Endothelial cell of umbilical vein (primary cell): ENCODE measurements around the gene SDF4. TPM values are rescaled to one million over a fixed set of nuclear protein-coding genes. Genes with fewer than 3 reads are reported as not detected.

Experiments used
- BruUV-seq: library from RNA; stranded (reverse); fragments of 400-500 nt; replicated peaks from 2 replicates; lab custom pipeline; 2021; lab: Mats Ljungman, UMichigan
- CTCF ChIA-PET: fragments of 300-600, 350-600 bp; sonication (Branson Sonifier 250); formaldehyde crosslinking; loops from one replicate; lab custom pipeline; 2021; ENCODE audit warnings: antibody characterized with exemption, inconsistent platforms; lab: Charles Lee
- POLR2A ChIA-PET: fragments of 300-600, 350-600 bp; sonication (Branson Sonifier 250); formaldehyde crosslinking; loops from one replicate; lab custom pipeline; 2021; ENCODE audit warnings: antibody characterized with exemption, inconsistent platforms; lab: Charles Lee
- DNase-seq: peaks from one replicate; pipeline ENCODE4 v3.0.0-alpha.2; 2011; ENCODE audit warnings: low read depth, low spot score
- FAIRE-seq: peaks from 2 replicates; lab custom pipeline; 2011; peaks lifted over from hg19 to GRCh38; lab: Jason Lieb, UNC
- H2AFZ ChIP-seq: 2 replicates; pipeline ENCODE4 v1.6.0; 2012; ENCODE audit warnings: low read depth, low read length, control low read depth, inconsistent platforms
- H3K27ac ChIP-seq: 2 replicates; pipeline ENCODE4 v1.5.1; 2011; ENCODE audit warnings: low read depth, mild to moderate bottlenecking, control low read depth, low read length, moderate library complexity; ENCODE audit not compliant: insufficient read depth
- H3K27me3 ChIP-seq, 2 experiments: 2 replicates each; pipeline versions ENCODE4 v1.6.0 to v1.6.1; 2011; ENCODE audit warnings: low read length in 2 of 2, mixed read lengths in 1 of 2; ENCODE audit not compliant: control insufficient read depth in 2 of 2, insufficient read depth in 2 of 2
- H3K36me3 ChIP-seq, 2 experiments: 2 replicates in 1 of 2; 3 replicates in 1 of 2; pipeline ENCODE4 v1.5.1; 2011; ENCODE audit warnings: low read length in 2 of 2, mild to moderate bottlenecking in 1 of 2, moderate library complexity in 1 of 2; ENCODE audit not compliant: control insufficient read depth in 2 of 2, insufficient read depth in 2 of 2; ENCODE audit errors: extremely low read depth in 1 of 2
- H3K4me1 ChIP-seq: 3 replicates; pipeline ENCODE4 v1.5.1; 2011; ENCODE audit warnings: mild to moderate bottlenecking, low read length; ENCODE audit not compliant: control insufficient read depth, insufficient read depth; ENCODE audit errors: extremely low read depth
- H3K4me2 ChIP-seq: 2 replicates; pipeline ENCODE4 v1.6.1; 2011; ENCODE audit warnings: low read length, control low read depth, mixed read lengths; ENCODE audit not compliant: insufficient read depth
- H3K4me3 ChIP-seq, 3 experiments: fragments of 200-600 bp in 1 of 3; sonication (generic), shearing (Covaris generic) in 1 of 3; replicated peaks in 1 of 3; 2 replicates each; pipeline ENCODE4 v1.5.1; 2011 to 2016; ENCODE audit warnings: control low read depth in 3 of 3, low read length in 3 of 3, mild to moderate bottlenecking in 2 of 3, inconsistent platforms in 1 of 3, low read depth in 1 of 3, moderate library complexity in 1 of 3; ENCODE audit not compliant: insufficient read depth in 1 of 3
- H3K79me2 ChIP-seq: 2 replicates; pipeline ENCODE4 v1.6.0; 2012; ENCODE audit warnings: low read length, inconsistent platforms; ENCODE audit not compliant: control insufficient read depth, insufficient read depth
- H3K9ac ChIP-seq: replicated peaks from 2 replicates; pipeline ENCODE3; 2011; ENCODE audit warnings: low read length, control low read depth; ENCODE audit not compliant: insufficient read depth; ENCODE audit errors: extremely low read depth
- H3K9me1 ChIP-seq: replicated peaks from 3 replicates; pipeline ENCODE4 v1.6.0; 2011; ENCODE audit warnings: mild to moderate bottlenecking, low read length; ENCODE audit not compliant: control insufficient read depth, insufficient read depth; ENCODE audit errors: extremely low read depth
- H3K9me3 ChIP-seq: replicated peaks from 2 replicates; pipeline ENCODE4 v1.5.1; 2012; ENCODE audit warnings: low read length, inconsistent platforms; ENCODE audit not compliant: control insufficient read depth, insufficient read depth
- H4K20me1 ChIP-seq: replicated peaks from 2 replicates; pipeline ENCODE3; 2011; ENCODE audit warnings: mild to moderate bottlenecking, low read length; ENCODE audit not compliant: control insufficient read depth, insufficient read depth; ENCODE audit errors: extremely low read depth
- EZH2 ChIP-seq: IDR thresholded peaks from 2 replicates; pipeline ENCODE4 v1.6.1; 2012; ENCODE audit warnings: borderline replicate concordance, low read depth, mild to moderate bottlenecking, moderate library complexity, low read length, inconsistent platforms; ENCODE audit not compliant: severe bottlenecking
- FOS ChIP-seq: IDR thresholded peaks from 2 replicates; pipeline ENCODE4 v1.6.1; 2011; ENCODE audit warnings: mild to moderate bottlenecking, low read length, moderate library complexity, borderline replicate concordance; ENCODE audit not compliant: insufficient read depth
- GATA2 ChIP-seq: IDR thresholded peaks from 2 replicates; pipeline ENCODE4 v1.7.0; 2011; ENCODE audit warnings: low read depth, mild to moderate bottlenecking, moderate library complexity, mixed read lengths, low read length; ENCODE audit not compliant: insufficient read length, insufficient read depth
- JUN ChIP-seq: IDR thresholded peaks from 2 replicates; pipeline ENCODE4 v1.6.1; 2011; ENCODE audit warnings: borderline replicate concordance, low read depth; ENCODE audit not compliant: insufficient read length, insufficient read depth
- MAX ChIP-seq: IDR thresholded peaks from 2 replicates; pipeline ENCODE4 v1.6.1; 2011; ENCODE audit not compliant: insufficient read depth, insufficient read length
- MYC ChIP-seq: IDR thresholded peaks from one replicate; pipeline ENCODE4 v1.6.1; 2011; ENCODE audit warnings: mild to moderate bottlenecking, low read depth, low read length
- POLR2A ChIP-seq: IDR thresholded peaks from 2 replicates; pipeline ENCODE4 v1.6.1; 2012; ENCODE audit warnings: low read depth, mild to moderate bottlenecking, control low read depth, low read length
- POLR2AphosphoS5 ChIP-seq: IDR thresholded peaks from 2 replicates; pipeline ENCODE4 v1.6.1; 2012; ENCODE audit warnings: low read depth, mild to moderate bottlenecking, control low read depth, low read length, moderate library complexity; ENCODE audit not compliant: insufficient read depth
- dilution Hi-C: fragments of 300-500 bp; cut with MboI; formaldehyde crosslinking; loops from one replicate; pipeline ENCODE4 v1.15.0; 2019; ENCODE audit warnings: low sequenced_read_pairs; ENCODE audit not compliant: extremely low pct_ligation_motif_present
- intact Hi-C: fragments of 100-400 bp; cut with micrococcal nuclease; formaldehyde crosslinking; loops from one replicate; pipeline ENCODE4 v1.10.0; 2022
- polyA plus RNA-seq, 4 experiments: library from polyadenylated mRNA; depleted of rRNA in 3 of 4; stranded (reverse) in 3 of 4; unstranded in 1 of 4; fragments of >200 nt; gene quantifications; 2 replicates each; pipeline versions ENCODE4 v1.2.1 to v1.2.3, GENCODE V29; 2011 to 2012; ENCODE audit warnings: missing spikeins in 1 of 4
- total RNA-seq: library from RNA; stranded (reverse); gene quantifications from 2 replicates; pipeline ENCODE4 v1.2.3, GENCODE V29; 2021
- TF ChIP-seq, protein P1 (sequence below), 2 donors: IDR thresholded peaks; 1 replicate in 1 of 2; 2 replicates in 1 of 2; pipeline ENCODE4 v1.5.1; 2011; ENCODE audit warnings: low read length in 2 of 2, mild to moderate bottlenecking in 2 of 2, moderate library complexity in 2 of 2, control low read depth in 1 of 2, inconsistent platforms in 1 of 2, low read depth in 1 of 2; ENCODE audit not compliant: insufficient read depth in 1 of 2; ENCODE audit errors: extremely low read depth in 1 of 2

The SDF4 gene
- total and polyA plus RNA-seq, 2 donors (not counting 3 experiments of a cell fraction or from before 2014, with no cell fraction given) = 175 to 185 TPM

- no peaks in the 10 kb centered on the region for H4K20me1 ChIP-seq
- H3K4me2 ChIP-seq = no peak overlapping the region
- no peaks in the 10 kb centered on the region for H3K9me1 ChIP-seq
- dilution Hi-C loops (no loop called here), intact Hi-C loops (no loop called here)
- TF ChIP-seq FOS (no peak), MYC (no peak), POLR2A (no peak), EZH2 (no peak), MAX (no peak), JUN (no peak), GATA2 (no peak), POLR2AphosphoS5 (no peak)
- TF ChIP-seq, protein P1, sequence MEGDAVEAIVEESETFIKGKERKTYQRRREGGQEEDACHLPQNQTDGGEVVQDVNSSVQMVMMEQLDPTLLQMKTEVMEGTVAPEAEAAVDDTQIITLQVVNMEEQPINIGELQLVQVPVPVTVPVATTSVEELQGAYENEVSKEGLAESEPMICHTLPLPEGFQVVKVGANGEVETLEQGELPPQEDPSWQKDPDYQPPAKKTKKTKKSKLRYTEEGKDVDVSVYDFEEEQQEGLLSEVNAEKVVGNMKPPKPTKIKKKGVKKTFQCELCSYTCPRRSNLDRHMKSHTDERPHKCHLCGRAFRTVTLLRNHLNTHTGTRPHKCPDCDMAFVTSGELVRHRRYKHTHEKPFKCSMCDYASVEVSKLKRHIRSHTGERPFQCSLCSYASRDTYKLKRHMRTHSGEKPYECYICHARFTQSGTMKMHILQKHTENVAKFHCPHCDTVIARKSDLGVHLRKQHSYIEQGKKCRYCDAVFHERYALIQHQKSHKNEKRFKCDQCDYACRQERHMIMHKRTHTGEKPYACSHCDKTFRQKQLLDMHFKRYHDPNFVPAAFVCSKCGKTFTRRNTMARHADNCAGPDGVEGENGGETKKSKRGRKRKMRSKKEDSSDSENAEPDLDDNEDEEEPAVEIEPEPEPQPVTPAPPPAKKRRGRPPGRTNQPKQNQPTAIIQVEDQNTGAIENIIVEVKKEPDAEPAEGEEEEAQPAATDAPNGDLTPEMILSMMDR (IDR thresholded peaks at IDR 0.05; ENCODE audit: extremely low read depth in 1 of 2, insufficient read depth in 1 of 2, low read depth in 1 of 2, low read length in 2 of 2) = no peak
- H3K27ac ChIP-seq = no peak overlapping the region
- H2AFZ ChIP-seq = no peak overlapping the region
- no peak overlapping the region for H3K9ac ChIP-seq
- H3K4me3 ChIP-seq = no peak overlapping the region
- H3K27me3 ChIP-seq = peaks cover 3 to 15% of the 10 kb centered on the region in 2 experiments
- no peaks in the 10 kb centered on the region for H3K79me2 ChIP-seq
- ChIA-PET POLR2A (no interaction called here), CTCF (interaction anchor here (1.1 to 1.5 kb wide), 2 partner anchors 46 to 85 kb away, joined by 3 to 10 read pairs; no protein-coding TSS in a partner anchor)
- BruUV-seq = no TSS peak
- H3K9me3 ChIP-seq = no peaks in the 10 kb centered on the region
- DNase-seq (no peak), FAIRE-seq (no peak)
- no peaks in the 10 kb centered on the region for H3K4me1 ChIP-seq
- H3K36me3 ChIP-seq = no peaks in the 10 kb centered on the region
Observed at GRCh38 chr1:1207571-1207892, 24.3 kb downstream of the SDF4 start.
